ENCODE measurements around the gene CEACAM8.

Gene CEACAM8

DNA sequence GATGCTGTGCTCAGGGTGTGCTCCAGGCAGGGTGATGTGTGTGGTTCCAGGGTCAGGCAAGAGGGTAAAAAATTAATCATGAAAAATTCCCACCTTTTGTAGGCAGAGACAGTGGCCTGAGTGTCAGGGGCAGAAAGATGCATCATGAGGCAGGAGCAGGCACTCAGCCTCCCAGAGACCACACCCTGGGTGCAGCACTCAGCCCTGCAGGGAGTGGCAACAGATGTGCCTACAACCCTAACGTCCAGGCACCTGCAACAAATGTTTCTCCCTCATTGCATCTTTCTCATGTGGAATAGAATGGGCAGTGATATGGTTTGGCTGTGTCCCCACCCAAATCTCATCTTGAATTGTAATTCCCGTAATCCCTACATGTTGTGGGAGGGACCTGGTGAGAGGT is 46.8 kb downstream of the CEACAM8 start:
- no peaks in the 10 kb centered on the region for H3K36me3 ChIP-seq (ENCODE audit: control insufficient read depth, insufficient read depth, low read length)
- H2BK5ac ChIP-seq (ENCODE audit: low read length): no peak overlapping the region
- H3K56ac ChIP-seq (ENCODE audit: low read length): no peak overlapping the region
- no peak for DNase-seq
- no CpG with 5 or more reads among the region's 2 CpGs for WGBS (ENCODE audit: extremely low coverage, insufficient coverage, low lambda C conversion rate)
- H3K23ac ChIP-seq (ENCODE audit: low read length): no peak overlapping the region
- no peaks in the 10 kb centered on the region for H3K27me3 ChIP-seq (ENCODE audit: insufficient read depth, low read length, poor library complexity)
- no peak overlapping the region for H2BK15ac ChIP-seq (replicated peaks; ENCODE audit: low read depth)
- no peak overlapping the region for H3K4me3 ChIP-seq (ENCODE audit: low read length)
- H3K9ac ChIP-seq (ENCODE audit: low read length): no peak overlapping the region
- H4K5ac ChIP-seq (ENCODE audit: low read length): no peak overlapping the region
- no peak overlapping the region for H2AK5ac ChIP-seq (ENCODE audit: low read length)
- H3K4me1 ChIP-seq (ENCODE audit: control insufficient read depth, low read depth, low read length): no peaks in the 10 kb centered on the region
- H3K4ac ChIP-seq (ENCODE audit: low read depth, low read length): no peak overlapping the region
- H3K4me2 ChIP-seq (ENCODE audit: low read length): no peak overlapping the region
- H3K18ac ChIP-seq (ENCODE audit: low read length): no peak overlapping the region
- H4K8ac ChIP-seq (ENCODE audit: low read depth, low read length): no peak overlapping the region
- H3K79me1 ChIP-seq (ENCODE audit: low read length): no peaks in the 10 kb centered on the region
- H3K79me2 ChIP-seq (ENCODE audit: control insufficient read depth, insufficient read depth, low read length): no peaks in the 10 kb centered on the region
- H3K27ac ChIP-seq (ENCODE audit: low read depth, low read length): no peak overlapping the region
- H2BK120ac ChIP-seq (ENCODE audit: low read depth, low read length): no peak overlapping the region

GRCh38 chr19:42546831-42547500 is 47.8 kb downstream of the CEACAM8 start:
- Histone ChIP-seq H3K4me3 (ENCODE audit: low read length) (no peak overlapping the region), H2AK5ac (ENCODE audit: low read length) (no peak overlapping the region), H3K27ac (ENCODE audit: low read depth, low read length) (no peak overlapping the region), H3K36me3 (ENCODE audit: control insufficient read depth, insufficient read depth, low read length) (no peaks in the 10 kb centered on the region), H2BK15ac (replicated peaks; ENCODE audit: low read depth) (no peak overlapping the region), H2BK120ac (ENCODE audit: low read depth, low read length) (no peak overlapping the region), H3K79me2 (ENCODE audit: control insufficient read depth, insufficient read depth, low read length) (no peaks in the 10 kb centered on the region), H3K18ac (ENCODE audit: low read length) (no peak overlapping the region), H3K9ac (ENCODE audit: low read length) (no peak overlapping the region), H3K4ac (ENCODE audit: low read depth, low read length) (no peak overlapping the region), H3K4me1 (ENCODE audit: control insufficient read depth, low read depth, low read length) (no peaks in the 10 kb centered on the region), H4K5ac (ENCODE audit: low read length) (no peak overlapping the region), H3K27me3 (ENCODE audit: insufficient read depth, low read length, poor library complexity) (no peaks in the 10 kb centered on the region), H3K23ac (ENCODE audit: low read length) (no peak overlapping the region), H4K8ac (ENCODE audit: low read depth, low read length) (no peak overlapping the region), H3K4me2 (ENCODE audit: low read length) (no peak overlapping the region), H3K79me1 (ENCODE audit: low read length) (no peaks in the 10 kb centered on the region), H3K56ac (ENCODE audit: low read length) (no peak overlapping the region), H2BK5ac (ENCODE audit: low read length) (no peak overlapping the region)
- no CpG with 5 or more reads among the region's 4 CpGs for WGBS (ENCODE audit: extremely low coverage, insufficient coverage, low lambda C conversion rate)
- DNase-seq: no peak

DNA sequence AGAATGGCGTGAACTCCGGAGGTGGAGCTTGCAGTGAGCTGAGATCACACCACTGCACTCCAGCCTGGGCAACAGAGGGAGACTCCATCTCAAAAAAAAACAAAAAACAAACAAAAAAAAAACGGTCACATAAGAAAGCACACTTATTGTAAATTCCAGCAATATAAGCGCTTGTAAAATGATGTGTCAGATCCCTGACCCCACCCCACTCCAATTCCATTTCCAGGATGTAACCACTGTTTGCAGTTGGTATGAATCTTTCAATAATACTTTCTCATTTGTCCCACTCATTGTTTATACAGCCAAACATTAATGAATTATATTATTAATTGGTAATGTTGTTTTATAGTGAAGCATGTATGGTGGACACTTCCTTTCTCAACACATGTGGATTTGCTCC is 50.6 kb downstream of the CEACAM8 start:
- no peak for DNase-seq
- no peak overlapping the region for H3K18ac ChIP-seq (ENCODE audit: low read length)
- no peak overlapping the region for H3K4me2 ChIP-seq (ENCODE audit: low read length)
- H3K36me3 ChIP-seq (ENCODE audit: control insufficient read depth, insufficient read depth, low read length): no peaks in the 10 kb centered on the region
- no peaks in the 10 kb centered on the region for H3K79me1 ChIP-seq (ENCODE audit: low read length)
- no CpG with 5 or more reads among the region's 4 CpGs for WGBS (ENCODE audit: extremely low coverage, insufficient coverage, low lambda C conversion rate)
- H2BK120ac ChIP-seq (ENCODE audit: low read depth, low read length): no peak overlapping the region
- peaks cover 4% of the 10 kb centered on the region for H3K4me1 ChIP-seq (ENCODE audit: control insufficient read depth, low read depth, low read length)
- no peak overlapping the region for H4K5ac ChIP-seq (ENCODE audit: low read length)
- no peak overlapping the region for H2AK5ac ChIP-seq (ENCODE audit: low read length)
- no peak overlapping the region for H3K4me3 ChIP-seq (ENCODE audit: low read length)
- H2BK15ac ChIP-seq (replicated peaks; ENCODE audit: low read depth): no peak overlapping the region
- no peak overlapping the region for H3K56ac ChIP-seq (ENCODE audit: low read length)
- no peak overlapping the region for H3K9ac ChIP-seq (ENCODE audit: low read length)
- H4K8ac ChIP-seq (ENCODE audit: low read depth, low read length): no peak overlapping the region
- no peak overlapping the region for H3K23ac ChIP-seq (ENCODE audit: low read length)
- H3K79me2 ChIP-seq (ENCODE audit: control insufficient read depth, insufficient read depth, low read length): no peaks in the 10 kb centered on the region
- no peaks in the 10 kb centered on the region for H3K27me3 ChIP-seq (ENCODE audit: insufficient read depth, low read length, poor library complexity)
- no peak overlapping the region for H3K4ac ChIP-seq (ENCODE audit: low read depth, low read length)
- H2BK5ac ChIP-seq (ENCODE audit: low read length): no peak overlapping the region
- H3K27ac ChIP-seq (ENCODE audit: low read depth, low read length): no peak overlapping the region

DNA sequence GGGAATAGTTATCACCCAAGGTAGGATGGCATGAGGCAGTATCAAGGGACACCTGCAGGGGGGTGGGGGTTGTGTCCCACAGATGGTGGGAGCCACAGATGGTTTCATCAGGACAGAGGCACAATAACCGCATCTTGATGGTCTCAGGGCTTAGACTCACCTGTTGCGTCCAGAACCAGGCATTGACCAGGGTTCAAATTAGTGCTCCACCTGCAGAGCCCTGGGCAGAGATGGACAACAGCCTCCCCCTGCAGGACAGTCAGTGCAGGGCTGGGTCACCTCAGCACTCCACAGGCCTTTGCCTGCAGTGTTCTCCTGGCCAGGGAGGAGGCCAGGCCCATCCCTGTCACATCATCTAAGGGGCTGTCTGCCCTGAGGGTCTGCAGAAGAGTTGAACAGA is 51.9 kb downstream of the CEACAM8 start:
- Histone ChIP-seq H3K18ac (ENCODE audit: low read length) (no peak overlapping the region), H2BK5ac (ENCODE audit: low read length) (no peak overlapping the region), H3K27ac (ENCODE audit: low read depth, low read length) (no peak overlapping the region), H3K4me2 (ENCODE audit: low read length) (no peak overlapping the region), H3K4me3 (ENCODE audit: low read length) (no peak overlapping the region), H2BK15ac (replicated peaks; ENCODE audit: low read depth) (no peak overlapping the region), H4K5ac (ENCODE audit: low read length) (no peak overlapping the region), H3K4me1 (ENCODE audit: control insufficient read depth, low read depth, low read length) (peaks cover 4% of the 10 kb centered on the region), H2BK120ac (ENCODE audit: low read depth, low read length) (no peak overlapping the region), H4K8ac (ENCODE audit: low read depth, low read length) (no peak overlapping the region), H3K79me2 (ENCODE audit: control insufficient read depth, insufficient read depth, low read length) (no peaks in the 10 kb centered on the region), H3K36me3 (ENCODE audit: control insufficient read depth, insufficient read depth, low read length) (no peaks in the 10 kb centered on the region), H3K27me3 (ENCODE audit: insufficient read depth, low read length, poor library complexity) (no peaks in the 10 kb centered on the region), H3K56ac (ENCODE audit: low read length) (no peak overlapping the region), H3K23ac (ENCODE audit: low read length) (no peak overlapping the region), H3K4ac (ENCODE audit: low read depth, low read length) (no peak overlapping the region), H2AK5ac (ENCODE audit: low read length) (no peak overlapping the region), H3K79me1 (ENCODE audit: low read length) (no peaks in the 10 kb centered on the region), H3K9ac (ENCODE audit: low read length) (no peak overlapping the region)
- WGBS (ENCODE audit: extremely low coverage, insufficient coverage, low lambda C conversion rate): no CpG with 5 or more reads among the region's 2 CpGs
- no peak for DNase-seq

DNA sequence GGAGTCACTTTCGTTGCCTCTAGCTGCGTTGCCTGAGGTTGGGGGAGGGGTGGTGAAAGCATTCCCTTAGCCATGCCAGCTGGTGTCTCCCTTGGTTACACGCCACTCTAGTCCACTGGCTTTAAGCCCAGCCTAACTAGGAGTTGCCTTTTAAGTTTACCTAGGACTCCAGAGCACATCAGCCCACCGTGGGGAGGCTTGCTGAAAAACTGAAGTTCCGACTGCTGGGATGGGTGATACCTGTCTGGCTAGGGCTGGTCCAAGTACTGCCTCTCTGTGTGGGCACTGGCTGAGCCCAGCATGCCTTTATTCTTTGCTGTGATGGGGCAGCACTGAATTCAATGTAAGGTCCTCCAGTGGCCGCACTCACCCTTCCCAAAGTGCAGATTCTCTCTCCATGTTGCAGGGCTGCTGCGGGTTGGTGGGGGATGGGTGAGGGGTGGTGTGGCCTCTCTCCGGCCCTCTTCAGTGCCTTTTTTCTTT is 54.6 kb downstream of the CEACAM8 start:
- peak; percentile 38 for DNase-seq
- no peak overlapping the region for H2BK120ac ChIP-seq (ENCODE audit: low read depth, low read length)
- H3K4me3 ChIP-seq (ENCODE audit: low read length): no peak overlapping the region
- no peak overlapping the region for H3K4ac ChIP-seq (ENCODE audit: low read depth, low read length)
- H2BK5ac ChIP-seq (ENCODE audit: low read length): no peak overlapping the region
- no peak overlapping the region for H3K18ac ChIP-seq (ENCODE audit: low read length)
- H3K27me3 ChIP-seq (ENCODE audit: insufficient read depth, low read length, poor library complexity): no peaks in the 10 kb centered on the region
- no peak overlapping the region for H4K5ac ChIP-seq (ENCODE audit: low read length)
- H3K9ac ChIP-seq (ENCODE audit: low read length): peak overlapping the region; percentile 29
- peaks cover 4% of the 10 kb centered on the region for H3K4me1 ChIP-seq (ENCODE audit: control insufficient read depth, low read depth, low read length)
- no peak overlapping the region for H3K27ac ChIP-seq (ENCODE audit: low read depth, low read length)
- H3K23ac ChIP-seq (ENCODE audit: low read length): peak overlapping the region; percentile 59
- no peak overlapping the region for H3K56ac ChIP-seq (ENCODE audit: low read length)
- H3K79me2 ChIP-seq (ENCODE audit: control insufficient read depth, insufficient read depth, low read length): no peaks in the 10 kb centered on the region
- no peaks in the 10 kb centered on the region for H3K79me1 ChIP-seq (ENCODE audit: low read length)
- no peak overlapping the region for H3K4me2 ChIP-seq (ENCODE audit: low read length)
- H4K8ac ChIP-seq (ENCODE audit: low read depth, low read length): no peak overlapping the region
- WGBS (ENCODE audit: extremely low coverage, insufficient coverage, low lambda C conversion rate): no CpG with 5 or more reads among the region's 8 CpGs
- H2BK15ac ChIP-seq (replicated peaks; ENCODE audit: low read depth): no peak overlapping the region
- no peaks in the 10 kb centered on the region for H3K36me3 ChIP-seq (ENCODE audit: control insufficient read depth, insufficient read depth, low read length)
- H2AK5ac ChIP-seq (ENCODE audit: low read length): no peak overlapping the region

All from mesendoderm (in vitro differentiated cells).